Measurements from ENCODE around the gene CNTNAP5.

Gene CNTNAP5

DNA sequence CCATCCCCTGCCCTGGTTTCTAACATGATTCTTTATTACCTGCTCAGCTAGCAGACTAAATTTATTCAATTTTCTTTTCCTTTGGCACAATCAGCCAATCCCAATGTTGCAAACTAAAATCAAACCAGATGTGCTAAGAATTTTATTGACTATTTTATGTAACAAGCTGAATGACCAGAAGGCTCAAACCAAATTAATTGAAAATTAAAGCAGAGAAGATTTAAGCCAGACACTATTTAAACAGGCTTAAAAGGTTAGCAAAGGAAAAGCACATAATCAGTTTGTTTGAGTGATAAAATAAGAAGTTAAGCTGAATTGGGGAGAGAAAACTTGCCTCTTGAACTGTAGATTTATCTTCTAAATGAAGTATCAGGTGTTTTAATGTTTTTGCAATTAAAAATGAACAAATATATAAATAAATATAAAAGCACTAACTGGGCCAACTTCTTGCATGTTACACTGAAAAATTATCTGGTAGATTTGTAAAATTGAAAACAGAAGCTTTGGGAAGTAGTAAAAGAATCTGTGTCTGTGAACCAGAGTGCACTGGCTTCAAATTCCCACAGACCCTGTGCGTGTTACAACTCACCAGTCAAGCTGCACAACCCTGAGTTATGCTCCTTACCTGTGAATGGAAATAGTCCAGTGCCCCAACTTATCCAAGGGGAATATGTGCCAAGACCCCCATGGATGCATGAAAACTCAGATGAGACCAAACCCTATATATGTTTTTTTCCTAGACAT, 283.4 kb downstream of the CNTNAP5 start:
- no peak for TF ChIP-seq SNAI2 (CRISPR knock-in tag; IDR thresholded peaks at IDR 0.05)
- TF ChIP-seq ZNF70 (CRISPR knock-in tag; IDR thresholded peaks at IDR 0.05) = no peak
- peak; percentile 96 for TF ChIP-seq TCF4 (CRISPR knock-in tag; IDR thresholded peaks at IDR 0.05; ENCODE audit: borderline replicate concordance)
- TF ChIP-seq, protein P1, sequence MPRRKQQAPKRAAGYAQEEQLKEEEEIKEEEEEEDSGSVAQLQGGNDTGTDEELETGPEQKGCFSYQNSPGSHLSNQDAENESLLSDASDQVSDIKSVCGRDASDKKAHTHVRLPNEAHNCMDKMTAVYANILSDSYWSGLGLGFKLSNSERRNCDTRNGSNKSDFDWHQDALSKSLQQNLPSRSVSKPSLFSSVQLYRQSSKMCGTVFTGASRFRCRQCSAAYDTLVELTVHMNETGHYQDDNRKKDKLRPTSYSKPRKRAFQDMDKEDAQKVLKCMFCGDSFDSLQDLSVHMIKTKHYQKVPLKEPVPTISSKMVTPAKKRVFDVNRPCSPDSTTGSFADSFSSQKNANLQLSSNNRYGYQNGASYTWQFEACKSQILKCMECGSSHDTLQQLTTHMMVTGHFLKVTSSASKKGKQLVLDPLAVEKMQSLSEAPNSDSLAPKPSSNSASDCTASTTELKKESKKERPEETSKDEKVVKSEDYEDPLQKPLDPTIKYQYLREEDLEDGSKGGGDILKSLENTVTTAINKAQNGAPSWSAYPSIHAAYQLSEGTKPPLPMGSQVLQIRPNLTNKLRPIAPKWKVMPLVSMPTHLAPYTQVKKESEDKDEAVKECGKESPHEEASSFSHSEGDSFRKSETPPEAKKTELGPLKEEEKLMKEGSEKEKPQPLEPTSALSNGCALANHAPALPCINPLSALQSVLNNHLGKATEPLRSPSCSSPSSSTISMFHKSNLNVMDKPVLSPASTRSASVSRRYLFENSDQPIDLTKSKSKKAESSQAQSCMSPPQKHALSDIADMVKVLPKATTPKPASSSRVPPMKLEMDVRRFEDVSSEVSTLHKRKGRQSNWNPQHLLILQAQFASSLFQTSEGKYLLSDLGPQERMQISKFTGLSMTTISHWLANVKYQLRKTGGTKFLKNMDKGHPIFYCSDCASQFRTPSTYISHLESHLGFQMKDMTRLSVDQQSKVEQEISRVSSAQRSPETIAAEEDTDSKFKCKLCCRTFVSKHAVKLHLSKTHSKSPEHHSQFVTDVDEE (CRISPR knock-in tag; IDR thresholded peaks at IDR 0.05) = peak; percentile 48; the same call in 1 of the 2 replicates
- TF ChIP-seq ZFP3 (CRISPR knock-in tag; IDR thresholded peaks at IDR 0.05) = no peak
- no peak for TF ChIP-seq GLIS3 (CRISPR knock-in tag; IDR thresholded peaks at IDR 0.05)
- no peak for ATAC-seq

DNA sequence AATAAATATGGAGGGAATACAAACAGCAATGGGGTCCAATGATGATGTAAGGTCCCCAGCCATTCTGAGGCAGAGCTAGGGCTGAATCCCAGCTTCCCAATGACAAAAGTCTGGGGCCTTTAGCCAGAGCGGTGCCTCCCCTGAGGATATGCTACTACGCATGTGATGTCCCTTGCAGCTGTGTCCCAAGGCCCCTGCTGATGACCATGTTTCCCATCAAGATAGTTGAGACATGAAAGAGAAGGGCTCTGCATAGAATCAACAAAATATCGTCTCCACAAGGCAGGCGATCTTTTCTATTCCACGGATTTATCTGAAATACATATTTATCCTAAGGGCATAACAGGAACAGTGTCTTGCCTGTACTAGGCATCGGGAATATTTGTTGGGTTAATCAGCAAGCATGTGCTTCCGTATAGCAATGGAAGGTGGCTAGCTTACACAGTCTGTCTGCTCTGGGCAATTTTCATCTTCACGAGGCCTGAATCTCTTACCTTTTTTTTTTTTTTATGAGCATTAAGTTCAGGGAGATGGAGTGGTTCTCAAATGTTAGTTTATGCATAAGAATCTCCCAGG, 284.6 kb downstream of the CNTNAP5 start:
- TF ChIP-seq ZFP3 (CRISPR knock-in tag; IDR thresholded peaks at IDR 0.05) (no peak), OSR1 (CRISPR knock-in tag; IDR thresholded peaks at IDR 0.05) (no peak)
- ATAC-seq = no peak

DNA sequence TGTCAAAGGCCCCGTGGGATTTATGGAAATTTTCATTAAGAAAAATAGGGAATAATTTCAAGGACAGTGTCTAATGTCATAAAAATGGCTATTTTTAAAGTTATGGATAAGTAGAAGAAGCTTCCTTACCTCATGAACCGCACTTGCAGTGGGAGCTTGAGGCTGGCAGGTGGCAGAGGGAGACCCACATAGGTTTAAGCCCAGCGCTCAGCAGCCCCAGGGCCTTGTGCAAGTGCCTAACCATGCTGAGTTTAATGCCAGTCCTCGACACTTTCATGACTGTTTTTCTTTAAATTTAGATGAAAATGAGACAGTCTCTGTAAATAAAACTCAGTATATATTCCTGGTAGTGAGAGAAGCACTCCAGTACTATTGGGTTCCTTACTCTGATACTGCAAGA, 285.6 kb downstream of the CNTNAP5 start:
- no peak for ATAC-seq
- TF ChIP-seq, protein P2, sequence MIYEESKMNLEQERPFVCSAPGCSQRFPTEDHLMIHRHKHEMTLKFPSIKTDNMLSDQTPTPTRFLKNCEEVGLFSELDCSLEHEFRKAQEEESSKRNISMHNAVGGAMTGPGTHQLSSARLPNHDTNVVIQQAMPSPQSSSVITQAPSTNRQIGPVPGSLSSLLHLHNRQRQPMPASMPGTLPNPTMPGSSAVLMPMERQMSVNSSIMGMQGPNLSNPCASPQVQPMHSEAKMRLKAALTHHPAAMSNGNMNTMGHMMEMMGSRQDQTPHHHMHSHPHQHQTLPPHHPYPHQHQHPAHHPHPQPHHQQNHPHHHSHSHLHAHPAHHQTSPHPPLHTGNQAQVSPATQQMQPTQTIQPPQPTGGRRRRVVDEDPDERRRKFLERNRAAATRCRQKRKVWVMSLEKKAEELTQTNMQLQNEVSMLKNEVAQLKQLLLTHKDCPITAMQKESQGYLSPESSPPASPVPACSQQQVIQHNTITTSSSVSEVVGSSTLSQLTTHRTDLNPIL (CRISPR knock-in tag; IDR thresholded peaks at IDR 0.05; ENCODE audit: low read depth) = no peak
- TF ChIP-seq TOX (CRISPR knock-in tag; IDR thresholded peaks at IDR 0.05; ENCODE audit: borderline replicate concordance) (no peak), TCF4 (CRISPR knock-in tag; IDR thresholded peaks at IDR 0.05; ENCODE audit: borderline replicate concordance) (no peak), ZFP3 (CRISPR knock-in tag; IDR thresholded peaks at IDR 0.05) (no peak), RARB (CRISPR knock-in tag; IDR thresholded peaks at IDR 0.05) (no peak), ZNF8 (CRISPR knock-in tag; IDR thresholded peaks at IDR 0.05) (no peak), SNAI2 (CRISPR knock-in tag; IDR thresholded peaks at IDR 0.05) (no peak), ISL1 (CRISPR knock-in tag; IDR thresholded peaks at IDR 0.05) (no peak), ESRRG (CRISPR knock-in tag; IDR thresholded peaks at IDR 0.05) (no peak), ZFP30 (CRISPR knock-in tag; IDR thresholded peaks at IDR 0.05) (no peak), PPARA (CRISPR knock-in tag; IDR thresholded peaks at IDR 0.05; ENCODE audit: borderline replicate concordance) (no peak), BACH2 (CRISPR knock-in tag; IDR thresholded peaks at IDR 0.05; ENCODE audit: borderline replicate concordance) (no peak), ZNF70 (CRISPR knock-in tag; IDR thresholded peaks at IDR 0.05) (no peak)
- TF ChIP-seq, protein P3, sequence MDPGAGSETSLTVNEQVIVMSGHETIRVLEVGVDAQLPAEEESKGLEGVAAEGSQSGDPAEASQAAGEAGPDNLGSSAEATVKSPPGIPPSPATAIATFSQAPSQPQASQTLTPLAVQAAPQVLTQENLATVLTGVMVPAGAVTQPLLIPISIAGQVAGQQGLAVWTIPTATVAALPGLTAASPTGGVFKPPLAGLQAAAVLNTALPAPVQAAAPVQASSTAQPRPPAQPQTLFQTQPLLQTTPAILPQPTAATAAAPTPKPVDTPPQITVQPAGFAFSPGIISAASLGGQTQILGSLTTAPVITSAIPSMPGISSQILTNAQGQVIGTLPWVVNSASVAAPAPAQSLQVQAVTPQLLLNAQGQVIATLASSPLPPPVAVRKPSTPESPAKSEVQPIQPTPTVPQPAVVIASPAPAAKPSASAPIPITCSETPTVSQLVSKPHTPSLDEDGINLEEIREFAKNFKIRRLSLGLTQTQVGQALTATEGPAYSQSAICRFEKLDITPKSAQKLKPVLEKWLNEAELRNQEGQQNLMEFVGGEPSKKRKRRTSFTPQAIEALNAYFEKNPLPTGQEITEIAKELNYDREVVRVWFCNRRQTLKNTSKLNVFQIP (CRISPR knock-in tag; IDR thresholded peaks at IDR 0.05; ENCODE audit: borderline replicate concordance, low read depth) = no peak
- TF ChIP-seq, protein P4, sequence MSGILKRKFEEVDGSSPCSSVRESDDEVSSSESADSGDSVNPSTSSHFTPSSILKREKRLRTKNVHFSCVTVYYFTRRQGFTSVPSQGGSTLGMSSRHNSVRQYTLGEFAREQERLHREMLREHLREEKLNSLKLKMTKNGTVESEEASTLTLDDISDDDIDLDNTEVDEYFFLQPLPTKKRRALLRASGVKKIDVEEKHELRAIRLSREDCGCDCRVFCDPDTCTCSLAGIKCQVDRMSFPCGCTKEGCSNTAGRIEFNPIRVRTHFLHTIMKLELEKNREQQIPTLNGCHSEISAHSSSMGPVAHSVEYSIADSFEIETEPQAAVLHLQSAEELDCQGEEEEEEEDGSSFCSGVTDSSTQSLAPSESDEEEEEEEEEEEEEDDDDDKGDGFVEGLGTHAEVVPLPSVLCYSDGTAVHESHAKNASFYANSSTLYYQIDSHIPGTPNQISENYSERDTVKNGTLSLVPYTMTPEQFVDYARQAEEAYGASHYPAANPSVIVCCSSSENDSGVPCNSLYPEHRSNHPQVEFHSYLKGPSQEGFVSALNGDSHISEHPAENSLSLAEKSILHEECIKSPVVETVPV (CRISPR knock-in tag; IDR thresholded peaks at IDR 0.05) = no peak
- TF ChIP-seq, protein P1 (CRISPR knock-in tag; IDR thresholded peaks at IDR 0.05) = no peak

Data from SK-N-SH treated with all-trans-retinoic acid at 6 μM for 48 hours (cell line).